ENCODE data around the gene KANTR. TPM values are rescaled to one million over a fixed set of nuclear protein-coding genes. Genes with fewer than 3 reads are reported as not detected.

KANTR gene
- total RNA-seq, 2 experiments from 2014 or later = 6.2 to 6.8 TPM

- H3K36me3 ChIP-seq (ENCODE audit: insufficient read depth, low read length) = no peaks in the 10 kb centered on the region
- Mint-ChIP-seq H3K36me3 (ENCODE audit: low read depth) (peaks cover 24% of the 10 kb centered on the region), H3K27ac (no peak overlapping the region), H3K4me1 (ENCODE audit: low read depth) (peaks cover 24% of the 10 kb centered on the region), H3K4me3 (no peak overlapping the region), H3K9me3 (no peaks in the 10 kb centered on the region), H3K27me3 (no peaks in the 10 kb centered on the region)
- intact Hi-C loops (cut with DNase I, micrococcal nuclease) = no loop called here
- H3K27me3 ChIP-seq (ENCODE audit: control insufficient read depth in 1 of 2, insufficient read depth in 2 of 2, low read length in 2 of 2) = no peaks in the 10 kb centered on the region
- DNase-seq (no peak), ATAC-seq (ENCODE audit: poor library complexity) (no peak)
- ChIA-PET POLR2A (no interaction called here), CTCF (no interaction called here)
- TF ChIP-seq, protein P1, sequence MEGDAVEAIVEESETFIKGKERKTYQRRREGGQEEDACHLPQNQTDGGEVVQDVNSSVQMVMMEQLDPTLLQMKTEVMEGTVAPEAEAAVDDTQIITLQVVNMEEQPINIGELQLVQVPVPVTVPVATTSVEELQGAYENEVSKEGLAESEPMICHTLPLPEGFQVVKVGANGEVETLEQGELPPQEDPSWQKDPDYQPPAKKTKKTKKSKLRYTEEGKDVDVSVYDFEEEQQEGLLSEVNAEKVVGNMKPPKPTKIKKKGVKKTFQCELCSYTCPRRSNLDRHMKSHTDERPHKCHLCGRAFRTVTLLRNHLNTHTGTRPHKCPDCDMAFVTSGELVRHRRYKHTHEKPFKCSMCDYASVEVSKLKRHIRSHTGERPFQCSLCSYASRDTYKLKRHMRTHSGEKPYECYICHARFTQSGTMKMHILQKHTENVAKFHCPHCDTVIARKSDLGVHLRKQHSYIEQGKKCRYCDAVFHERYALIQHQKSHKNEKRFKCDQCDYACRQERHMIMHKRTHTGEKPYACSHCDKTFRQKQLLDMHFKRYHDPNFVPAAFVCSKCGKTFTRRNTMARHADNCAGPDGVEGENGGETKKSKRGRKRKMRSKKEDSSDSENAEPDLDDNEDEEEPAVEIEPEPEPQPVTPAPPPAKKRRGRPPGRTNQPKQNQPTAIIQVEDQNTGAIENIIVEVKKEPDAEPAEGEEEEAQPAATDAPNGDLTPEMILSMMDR (IDR thresholded peaks at IDR 0.05) = no peak
- no peak overlapping the region for H3K4me3 ChIP-seq (ENCODE audit: low read length)
- H3K27ac ChIP-seq (ENCODE audit: low read depth in 1 of 2, low read length in 2 of 2) = no peak overlapping the region
- H3K9me3 ChIP-seq (ENCODE audit: control insufficient read depth in 1 of 2, insufficient read depth in 1 of 2, low read length in 2 of 2) = no peaks in the 10 kb centered on the region
- H3K4me1 ChIP-seq (ENCODE audit: insufficient read depth, low read length) = no peaks in the 10 kb centered on the region
Measured at GRCh38 chrX:53126377-53126776, 32.4 kb downstream of the KANTR start.

DNA sequence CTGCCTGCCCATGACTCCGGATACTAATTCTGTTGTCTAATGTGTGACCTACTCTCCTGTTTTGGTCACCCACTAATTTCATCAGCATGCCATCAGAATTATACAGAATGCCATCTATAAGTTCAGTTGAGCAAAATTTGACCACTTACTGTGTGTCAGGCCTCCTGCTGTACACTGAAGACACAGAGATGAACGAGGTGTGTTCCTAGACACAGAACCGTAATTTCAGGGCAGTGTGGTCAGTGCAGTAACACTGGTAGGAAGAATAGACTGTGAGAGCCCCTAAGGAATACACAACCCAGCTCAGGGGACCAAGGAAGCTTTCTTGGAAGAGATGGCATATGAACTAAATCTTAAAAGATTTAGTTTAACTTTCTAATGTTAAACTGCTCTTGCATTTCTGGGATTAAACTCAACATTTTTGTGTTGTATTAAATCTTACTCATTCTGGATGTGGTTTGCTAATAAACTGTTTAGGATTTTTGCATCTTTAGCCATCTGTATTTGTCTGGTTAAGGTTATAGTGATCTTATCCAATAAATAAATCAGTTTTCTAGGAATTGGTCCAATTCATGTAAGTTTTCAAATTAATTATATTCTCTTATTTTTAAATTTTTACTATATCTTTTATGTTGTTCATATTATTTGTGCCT lies 34.3 kb downstream of the KANTR start:
- ATAC-seq (ENCODE audit: poor library complexity) = no peak
- ChIA-PET CTCF (no interaction called here), POLR2A (no interaction called here)

DNA sequence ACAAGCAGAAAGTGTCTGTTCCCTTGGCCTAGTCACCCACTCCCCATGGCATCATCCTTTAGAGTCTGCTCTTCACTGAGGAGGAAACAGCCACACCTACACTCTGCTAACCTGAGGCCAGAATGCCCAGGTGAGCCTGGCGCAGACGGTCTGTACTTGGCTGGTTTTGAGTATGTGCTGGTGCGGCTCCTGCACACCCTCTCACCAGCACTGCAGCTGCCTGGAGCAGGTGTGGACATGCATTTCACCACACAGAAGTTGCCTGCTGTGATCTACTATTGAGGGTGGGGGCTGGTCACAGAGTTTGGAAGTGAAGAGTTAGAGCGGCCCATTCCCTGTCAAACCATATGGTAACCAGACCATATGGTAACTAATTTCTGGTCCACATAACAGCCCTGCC lies 39.5 kb downstream of the KANTR start:
- intact Hi-C loops (cut with DNase I, micrococcal nuclease) = no loop called here
- no peaks in the 10 kb centered on the region for H3K4me1 ChIP-seq (ENCODE audit: insufficient read depth, low read length)

More for the DNA sequence above, 34.3 kb downstream of the KANTR start:
- H3K9me3 Mint-ChIP-seq = no peaks in the 10 kb centered on the region
- no peak overlapping the region for H3K4me3 ChIP-seq (ENCODE audit: low read length)
- no peaks in the 10 kb centered on the region for H3K4me1 ChIP-seq (ENCODE audit: insufficient read depth, low read length)
- no peak overlapping the region for H3K4me3 Mint-ChIP-seq
- TF ChIP-seq, protein P1 (IDR thresholded peaks at IDR 0.05) = no peak
- no peak overlapping the region for H3K27ac ChIP-seq (ENCODE audit: low read depth in 1 of 2, low read length in 2 of 2)
- H3K36me3 Mint-ChIP-seq (ENCODE audit: low read depth) = peaks cover 40% of the 10 kb centered on the region
- H3K27me3 ChIP-seq (ENCODE audit: control insufficient read depth in 1 of 2, insufficient read depth in 2 of 2, low read length in 2 of 2) = no peaks in the 10 kb centered on the region
- DNase-seq = no peak
- intact Hi-C loops (cut with DNase I, micrococcal nuclease) = no loop called here
- no peaks in the 10 kb centered on the region for H3K27me3 Mint-ChIP-seq
- H3K36me3 ChIP-seq (ENCODE audit: insufficient read depth, low read length) = no peaks in the 10 kb centered on the region
- H3K9me3 ChIP-seq (ENCODE audit: control insufficient read depth in 1 of 2, insufficient read depth in 1 of 2, low read length in 2 of 2) = no peaks in the 10 kb centered on the region
- H3K27ac Mint-ChIP-seq = no peak overlapping the region
- peaks cover 20% of the 10 kb centered on the region for H3K4me1 Mint-ChIP-seq (ENCODE audit: low read depth)

More for the DNA sequence above, 39.5 kb downstream of the KANTR start:
- ATAC-seq (ENCODE audit: poor library complexity) (no peak), DNase-seq (no peak)
- H3K9me3 Mint-ChIP-seq = no peaks in the 10 kb centered on the region
- H3K4me3 ChIP-seq (ENCODE audit: low read length) = no peak overlapping the region
- no peaks in the 10 kb centered on the region for H3K27me3 Mint-ChIP-seq
- TF ChIP-seq, protein P1 (IDR thresholded peaks at IDR 0.05) = no peak
- H3K4me3 Mint-ChIP-seq = no peak overlapping the region
- ChIA-PET CTCF (interaction anchor here (1.2 kb wide), 1 partner anchor 10 kb away, joined by 3 read pairs; no protein-coding TSS in a partner anchor), POLR2A (no interaction called here)
- no peaks in the 10 kb centered on the region for H3K36me3 ChIP-seq (ENCODE audit: insufficient read depth, low read length)
- H3K27me3 ChIP-seq (ENCODE audit: control insufficient read depth in 1 of 2, insufficient read depth in 2 of 2, low read length in 2 of 2) = no peaks in the 10 kb centered on the region
- no peaks in the 10 kb centered on the region for H3K4me1 Mint-ChIP-seq (ENCODE audit: low read depth)
- no peaks in the 10 kb centered on the region for H3K9me3 ChIP-seq (ENCODE audit: control insufficient read depth in 1 of 2, insufficient read depth in 1 of 2, low read length in 2 of 2)
- no peak overlapping the region for H3K27ac Mint-ChIP-seq
- H3K36me3 Mint-ChIP-seq (ENCODE audit: low read depth) = peaks cover 42% of the 10 kb centered on the region
- H3K27ac ChIP-seq (ENCODE audit: low read depth in 1 of 2, low read length in 2 of 2) = no peak overlapping the region
